Fibroblast of gingiva (primary cell): ENCODE measurements around the gene UBQLN4.

Experiments
- DNase-seq: peaks from one replicate; pipeline ENCODE4 v3.0.0-alpha.2; 2011; ENCODE audit warnings: low read depth

Gene UBQLN4

DNA sequence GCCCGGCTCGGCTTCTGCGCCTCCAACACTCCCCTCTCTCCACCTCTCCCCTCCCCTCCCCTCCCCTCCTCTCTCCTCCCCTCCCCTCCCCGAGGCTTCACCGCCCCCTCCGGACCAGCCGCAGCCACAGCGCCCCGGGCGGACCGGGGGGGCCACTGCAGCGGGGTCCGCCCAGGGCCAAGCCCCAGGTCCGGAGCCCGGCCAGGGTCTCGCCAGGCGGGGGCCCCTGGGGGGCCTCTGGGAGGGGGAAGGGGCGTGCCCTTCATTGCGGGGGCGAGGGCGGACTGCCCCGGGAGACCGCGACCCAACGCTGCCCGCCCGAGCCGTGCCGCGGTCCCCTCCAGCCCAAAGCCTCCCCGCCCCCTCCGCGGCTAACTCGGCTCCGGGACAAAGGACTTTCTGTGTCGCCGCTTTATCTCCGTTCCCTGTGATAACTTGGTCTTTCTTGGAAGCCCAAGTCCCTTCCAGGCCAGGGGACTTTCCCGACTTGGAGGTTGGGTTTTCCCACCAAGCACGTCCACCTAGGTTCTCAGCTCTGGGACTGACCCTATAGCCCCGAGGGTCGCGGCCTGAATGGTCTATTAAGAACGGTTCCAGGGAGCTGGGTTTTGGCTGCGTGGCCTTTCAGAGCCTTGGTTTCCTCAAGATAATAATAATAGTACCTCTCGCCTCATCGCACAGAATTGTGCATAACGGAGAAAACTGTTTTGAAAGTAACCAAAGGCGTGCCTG is at the start of gene UBQLN4:
TSS of gene UBQLN4 (minus strand) at position 31 of the 732 bp plus-strand sequence. CDS start 97 bp downstream, outside the sequence.
- DNase-seq: peak; percentile 87

DNA sequence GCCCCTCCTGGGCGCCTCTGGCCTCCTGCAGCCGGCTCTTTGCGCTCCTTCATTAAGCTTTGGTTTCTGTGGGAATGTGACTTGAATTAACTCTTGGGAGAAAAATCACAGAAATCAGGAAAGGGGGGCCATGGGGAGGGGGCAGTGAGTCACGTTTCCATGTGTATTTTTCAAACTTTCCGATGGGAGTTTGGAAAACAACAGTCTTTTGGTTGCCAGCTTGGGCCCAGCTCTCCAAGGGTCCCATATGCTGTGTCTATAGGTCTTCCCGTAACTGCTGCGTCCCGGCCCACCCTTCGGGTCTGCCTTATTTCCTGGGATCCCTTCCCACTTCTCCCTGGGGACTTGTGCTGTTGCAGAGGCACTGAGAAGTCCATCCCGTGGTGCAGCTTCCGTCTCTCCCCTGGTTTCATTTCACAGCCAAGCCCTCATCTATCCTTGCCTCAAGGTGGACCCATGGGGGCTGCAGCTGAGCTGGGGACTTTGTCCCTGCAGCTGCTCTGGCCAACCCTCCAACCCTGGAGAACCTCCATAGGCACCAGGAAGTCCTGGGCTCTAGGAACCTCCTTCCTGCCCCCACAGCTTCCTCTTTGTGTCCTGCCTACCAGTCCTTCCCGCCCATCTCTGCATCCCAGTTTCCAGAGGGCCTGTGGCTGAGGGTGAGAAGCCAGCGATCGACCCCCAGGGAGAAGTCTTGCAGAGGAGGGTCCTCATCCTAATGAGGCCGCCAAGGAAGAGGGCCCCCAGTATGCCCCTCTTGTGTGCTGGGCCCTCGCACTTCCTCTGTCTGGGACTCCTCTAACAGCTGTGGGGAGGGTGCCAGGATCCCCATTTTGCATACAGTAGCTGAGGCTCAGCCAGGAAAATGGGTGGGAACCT is 49.3 kb upstream of the UBQLN4 start:
- peak; percentile 73 for DNase-seq

DNA sequence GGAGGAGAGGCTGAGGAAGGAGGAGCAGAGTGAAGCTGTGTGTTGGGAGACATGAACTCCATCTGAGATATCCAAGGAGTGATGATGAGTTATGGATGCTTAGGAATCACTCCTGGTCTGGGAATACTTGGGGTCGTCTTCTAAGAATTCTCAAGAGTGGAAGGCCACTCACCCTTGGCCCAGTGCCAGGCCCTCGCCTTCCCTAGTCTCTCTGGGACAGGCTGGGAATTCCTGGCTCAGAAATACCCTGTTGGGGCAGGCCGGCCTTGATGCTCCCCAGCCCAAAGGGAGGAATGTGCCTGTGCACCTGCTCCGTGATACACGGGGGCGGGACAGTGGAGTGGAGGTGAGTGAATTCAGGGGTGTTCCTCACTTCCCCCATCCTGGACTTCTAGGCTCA is 48.3 kb upstream of the UBQLN4 start:
- DNase-seq: no peak

DNA sequence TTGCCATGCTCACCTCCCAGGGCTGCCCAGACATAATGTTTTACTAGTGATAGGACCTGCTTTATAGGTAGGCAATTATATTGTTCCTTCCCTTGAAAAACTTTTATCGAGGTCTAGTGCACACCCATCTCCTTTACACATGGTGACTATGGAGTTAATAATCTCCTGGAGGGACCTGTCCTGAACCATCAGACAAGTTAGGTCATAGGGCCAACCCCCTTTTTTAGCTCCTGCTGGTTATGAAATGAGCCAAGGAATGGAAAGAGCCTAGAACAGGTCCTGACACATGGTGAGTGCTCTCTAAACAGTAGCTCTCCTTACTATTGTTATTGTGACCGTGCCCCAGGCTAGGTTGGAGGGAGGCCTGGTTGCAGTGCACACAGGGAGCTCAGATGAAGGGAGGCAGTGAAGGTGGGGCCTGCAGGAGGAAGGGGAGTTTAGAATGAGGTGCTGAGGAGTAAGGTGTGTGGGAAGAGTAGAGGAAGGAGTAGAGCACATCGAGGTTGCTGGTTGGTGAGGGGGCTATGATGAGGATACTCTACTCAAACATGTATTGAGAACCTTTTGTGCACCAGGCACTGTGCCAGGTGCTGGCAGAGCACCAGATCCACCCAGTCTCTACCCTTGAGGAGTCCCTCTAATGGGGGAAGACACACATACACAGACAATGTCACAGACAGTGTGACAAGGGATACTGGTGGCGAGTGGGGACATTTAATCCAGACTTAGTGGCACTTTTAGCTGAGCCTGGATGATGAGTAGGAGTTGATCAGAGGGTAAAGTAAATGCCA is 46.8 kb upstream of the UBQLN4 start:
- DNase-seq: no peak

DNA sequence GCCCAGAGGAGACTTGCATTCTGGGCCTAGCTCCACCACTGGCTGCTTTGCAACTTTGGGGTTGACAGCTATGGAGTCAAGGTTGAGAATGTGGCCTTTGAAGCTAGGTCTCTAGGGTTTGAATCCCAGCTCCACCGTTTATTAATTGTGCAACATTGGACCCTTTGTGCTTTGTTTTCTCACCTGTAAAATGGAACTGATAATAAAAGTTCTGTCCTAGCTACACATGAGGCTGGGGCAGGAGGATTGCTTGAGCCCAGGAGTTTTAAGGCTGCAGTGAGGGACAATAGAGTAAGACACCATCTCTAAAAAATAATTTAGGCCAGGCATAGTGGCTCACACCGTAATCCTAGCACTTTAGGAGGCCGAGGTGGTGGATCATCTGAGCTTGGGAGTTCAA is 45.7 kb upstream of the UBQLN4 start:
- DNase-seq: no peak

DNA sequence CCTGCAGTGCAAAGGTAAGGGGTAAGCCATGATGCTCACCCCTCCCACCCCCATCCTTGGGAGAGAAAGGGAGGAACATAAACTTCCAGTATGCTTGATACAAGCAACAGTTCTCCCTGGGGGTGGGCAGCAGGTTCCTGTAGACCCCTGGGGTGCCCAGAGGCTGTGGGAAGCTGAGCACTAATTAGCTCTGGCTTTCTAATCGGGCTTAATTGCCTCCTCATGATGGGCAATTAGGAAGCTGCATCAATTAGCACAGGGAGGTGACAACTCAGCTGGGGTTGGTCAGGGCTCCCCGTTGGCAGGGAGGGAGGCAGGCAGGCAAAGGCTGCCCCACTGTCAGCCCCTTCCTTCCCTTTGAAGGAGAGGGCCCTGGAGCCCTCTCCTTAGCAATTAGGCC is 45.2 kb upstream of the UBQLN4 start:
- DNase-seq: no peak

DNA sequence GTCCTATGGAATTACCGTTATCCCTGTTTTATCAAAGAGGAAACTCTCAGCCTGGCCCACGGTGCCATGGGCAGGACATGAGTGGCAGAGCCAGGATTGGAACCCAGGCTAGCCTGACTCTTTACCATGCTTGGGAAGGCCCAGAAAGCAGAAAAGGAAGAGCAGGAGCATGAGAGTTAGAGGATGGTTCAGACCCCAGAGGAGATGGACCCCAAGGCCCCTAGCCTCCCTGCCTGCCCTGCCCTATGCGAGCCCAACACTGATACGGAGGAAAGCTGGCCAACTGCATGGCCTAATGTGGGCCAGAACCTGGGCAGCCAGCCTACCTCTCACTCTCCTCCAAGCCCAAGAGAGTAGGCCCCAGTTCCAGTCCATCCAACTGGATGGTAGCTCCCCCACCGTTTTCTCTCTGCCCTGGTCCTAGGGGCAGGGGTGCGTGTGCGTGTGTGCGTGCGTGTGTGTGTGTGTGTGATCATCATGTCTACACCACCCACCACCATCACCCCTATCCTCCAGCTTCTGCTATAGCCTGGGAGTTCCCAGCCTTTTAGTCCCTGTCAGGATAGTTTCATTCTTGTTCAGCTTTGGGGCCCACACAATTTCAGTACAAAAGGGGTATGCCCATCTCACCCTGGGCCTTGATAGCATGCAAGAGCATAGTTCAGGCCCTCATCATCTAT is 44.0 kb upstream of the UBQLN4 start:
- DNase-seq: no peak

DNA sequence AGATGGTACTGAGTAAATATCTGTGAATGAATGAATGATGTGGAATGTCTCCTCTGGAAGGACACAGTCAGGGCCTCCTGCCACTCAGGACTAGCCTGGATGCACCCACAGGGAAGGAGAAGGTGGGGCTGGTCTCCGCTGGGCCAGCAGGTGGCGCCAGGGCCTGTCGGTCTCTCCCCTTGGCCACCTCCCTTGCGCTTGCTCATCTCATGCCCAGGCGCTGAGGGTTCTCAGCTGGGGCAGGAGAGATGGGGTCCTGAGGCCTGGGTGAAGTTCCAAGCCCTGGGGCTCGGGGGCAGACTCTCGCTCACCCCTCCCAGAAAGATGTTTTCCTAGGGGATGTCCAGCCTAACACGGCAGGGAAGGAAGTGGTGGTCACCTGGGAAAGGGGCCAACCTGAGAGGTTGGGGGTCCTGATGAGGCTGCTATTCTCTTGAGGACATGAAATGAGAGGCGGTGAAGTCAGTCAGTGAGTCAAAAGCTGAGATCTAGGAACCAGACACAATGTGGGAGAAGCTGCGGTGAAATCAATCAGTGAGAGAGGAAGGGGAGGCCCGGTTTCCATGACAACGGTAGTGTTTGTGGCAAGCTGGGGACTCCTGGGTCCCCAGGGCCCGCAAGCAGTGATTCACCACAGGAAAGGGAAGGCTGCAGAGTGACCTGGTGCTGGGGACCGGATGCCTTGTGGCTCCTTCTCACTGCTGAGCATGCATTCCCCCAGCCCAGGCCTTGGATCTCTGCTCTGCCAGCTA is 43.2 kb upstream of the UBQLN4 start:
- DNase-seq: peak; percentile 81

DNA sequence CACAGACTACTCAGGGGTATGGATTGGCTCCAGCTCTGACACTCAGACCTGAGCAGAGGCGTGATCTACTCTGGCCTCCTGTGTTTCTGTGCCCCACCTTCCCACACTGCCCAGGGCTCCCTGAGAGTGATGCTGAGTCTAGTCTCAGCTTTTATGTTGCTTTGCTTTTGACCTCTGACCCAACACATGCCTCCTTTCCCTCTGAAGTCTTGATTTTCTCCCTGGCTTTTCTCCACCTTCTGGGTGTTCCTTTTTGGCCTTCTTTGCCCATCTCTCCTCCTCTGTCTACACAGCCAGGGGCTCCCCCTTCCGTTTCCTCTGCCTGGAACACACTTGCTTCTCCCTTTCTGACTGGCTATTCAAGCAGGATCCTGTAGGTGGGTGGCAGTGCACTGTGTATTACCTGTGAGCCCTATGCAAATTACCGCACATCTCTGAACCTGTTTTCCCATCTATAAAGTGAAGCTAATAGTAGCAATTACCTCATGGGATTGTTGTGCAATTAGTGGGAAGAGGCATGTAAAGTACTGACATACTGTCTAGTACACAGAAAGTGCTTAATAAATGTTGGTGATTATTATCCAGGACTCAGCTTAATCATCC is 42.4 kb upstream of the UBQLN4 start:
- no peak for DNase-seq

DNA sequence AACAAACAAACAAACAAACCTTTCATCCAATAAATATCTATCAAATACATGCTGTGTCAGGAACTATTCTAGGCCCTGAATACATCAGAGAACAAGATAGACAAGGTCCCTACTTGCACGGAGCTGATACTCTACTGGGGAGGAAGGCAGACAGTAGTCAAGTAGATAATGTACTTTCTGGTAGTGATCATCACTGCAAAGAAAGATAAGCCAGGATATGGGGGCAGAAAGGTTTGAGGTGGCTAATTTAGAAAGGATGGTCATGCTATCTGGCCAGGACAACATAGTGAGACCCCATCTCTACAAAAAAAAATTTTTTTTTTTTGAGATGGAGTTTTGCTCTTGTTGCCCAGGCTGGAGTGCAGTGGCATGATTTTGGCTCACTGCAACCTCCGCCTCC is 38.0 kb upstream of the UBQLN4 start:
- no peak for DNase-seq

DNA sequence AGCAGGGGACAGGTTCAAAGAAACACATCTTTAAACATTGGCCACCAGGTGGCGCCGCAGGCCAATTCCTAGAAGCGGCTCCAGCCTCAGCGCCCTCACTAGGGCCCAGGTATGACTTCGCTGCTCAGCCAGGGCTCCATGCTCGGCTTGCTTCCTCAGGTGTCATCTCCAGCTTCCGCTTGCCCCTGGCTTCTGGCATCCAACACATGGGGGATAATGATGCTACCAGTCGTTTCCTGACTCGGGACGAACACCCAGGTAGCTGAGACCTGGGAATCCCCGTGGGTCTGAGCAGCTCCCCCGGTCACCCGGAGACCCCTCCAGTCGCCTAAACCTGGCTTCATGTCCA is 37.2 kb upstream of the UBQLN4 start:
- DNase-seq: peak; percentile 63

DNA sequence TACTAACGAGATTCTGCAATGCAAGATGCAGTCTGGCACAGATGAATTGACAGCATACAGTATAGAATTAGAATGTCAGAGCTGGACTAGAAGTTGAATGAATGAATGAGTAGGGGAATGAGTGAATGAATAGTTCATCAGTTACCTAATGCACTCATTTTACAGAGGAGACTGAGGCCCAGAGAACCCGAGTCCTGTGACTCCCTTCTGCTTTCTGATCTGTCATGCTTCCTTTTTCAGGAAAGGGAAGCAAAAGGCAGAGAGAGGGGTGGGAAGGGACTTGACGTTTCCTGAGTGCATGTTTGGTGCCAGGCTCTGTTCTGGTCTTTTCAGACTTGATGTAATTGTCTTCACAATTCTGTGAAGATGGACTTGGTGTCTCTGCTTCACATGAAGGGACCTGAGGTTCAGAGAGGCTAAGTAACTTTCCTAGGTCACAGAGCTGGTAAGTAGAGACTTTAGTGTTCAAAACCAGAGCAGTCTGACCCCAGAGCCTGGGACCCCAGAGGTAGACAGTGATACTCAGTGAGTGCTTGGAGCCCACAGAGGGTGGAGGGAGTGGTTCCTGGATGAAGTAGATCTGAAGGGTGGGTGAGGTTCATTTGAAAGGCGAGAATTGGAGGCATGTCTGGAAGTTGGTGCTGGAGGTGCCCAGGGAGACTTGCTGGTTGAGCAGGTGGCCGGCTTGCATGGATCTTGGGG is 36.7 kb upstream of the UBQLN4 start:
- no peak for DNase-seq

DNA sequence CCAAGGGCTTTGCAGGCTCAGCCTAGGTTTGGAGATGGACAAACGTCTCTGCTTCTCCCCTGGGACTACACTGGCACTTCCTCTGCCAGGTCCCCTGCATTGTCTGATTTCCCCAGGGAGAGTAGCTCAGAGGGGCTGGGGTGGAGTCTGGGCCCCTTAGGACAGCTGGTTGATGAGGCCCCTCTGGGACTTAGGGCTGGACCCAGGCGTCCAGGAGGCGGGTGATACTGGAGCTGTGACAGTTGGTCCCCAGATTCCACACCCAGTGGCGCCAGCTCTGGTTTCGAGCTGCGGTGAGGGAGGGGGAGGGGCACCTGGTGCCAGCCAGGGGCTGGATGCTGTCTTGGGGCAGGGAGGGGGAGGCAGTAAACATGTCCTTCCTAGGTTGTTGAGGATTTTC is 36.1 kb upstream of the UBQLN4 start:
- DNase-seq: no peak

DNA sequence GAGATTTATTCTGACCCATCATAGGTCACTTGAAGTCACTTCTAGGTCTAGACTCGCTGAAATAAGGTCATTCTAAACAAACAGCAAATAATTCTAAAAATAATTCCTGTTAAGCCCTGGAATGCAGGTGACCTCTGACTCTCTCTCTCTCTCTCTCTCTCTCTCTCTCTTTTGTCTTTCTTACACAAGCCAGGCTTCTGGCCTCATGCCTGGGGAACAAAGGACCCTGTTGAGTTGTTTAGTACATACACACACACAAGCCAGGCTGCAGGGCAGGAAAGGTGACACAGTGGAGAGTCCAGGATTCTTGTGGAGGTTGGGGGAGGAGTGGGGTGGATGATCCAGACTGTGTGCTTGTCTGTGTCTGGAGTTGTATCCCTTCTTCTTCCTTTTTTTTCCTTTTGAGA is 32.7 kb upstream of the UBQLN4 start:
- DNase-seq: peak; percentile 20

DNA sequence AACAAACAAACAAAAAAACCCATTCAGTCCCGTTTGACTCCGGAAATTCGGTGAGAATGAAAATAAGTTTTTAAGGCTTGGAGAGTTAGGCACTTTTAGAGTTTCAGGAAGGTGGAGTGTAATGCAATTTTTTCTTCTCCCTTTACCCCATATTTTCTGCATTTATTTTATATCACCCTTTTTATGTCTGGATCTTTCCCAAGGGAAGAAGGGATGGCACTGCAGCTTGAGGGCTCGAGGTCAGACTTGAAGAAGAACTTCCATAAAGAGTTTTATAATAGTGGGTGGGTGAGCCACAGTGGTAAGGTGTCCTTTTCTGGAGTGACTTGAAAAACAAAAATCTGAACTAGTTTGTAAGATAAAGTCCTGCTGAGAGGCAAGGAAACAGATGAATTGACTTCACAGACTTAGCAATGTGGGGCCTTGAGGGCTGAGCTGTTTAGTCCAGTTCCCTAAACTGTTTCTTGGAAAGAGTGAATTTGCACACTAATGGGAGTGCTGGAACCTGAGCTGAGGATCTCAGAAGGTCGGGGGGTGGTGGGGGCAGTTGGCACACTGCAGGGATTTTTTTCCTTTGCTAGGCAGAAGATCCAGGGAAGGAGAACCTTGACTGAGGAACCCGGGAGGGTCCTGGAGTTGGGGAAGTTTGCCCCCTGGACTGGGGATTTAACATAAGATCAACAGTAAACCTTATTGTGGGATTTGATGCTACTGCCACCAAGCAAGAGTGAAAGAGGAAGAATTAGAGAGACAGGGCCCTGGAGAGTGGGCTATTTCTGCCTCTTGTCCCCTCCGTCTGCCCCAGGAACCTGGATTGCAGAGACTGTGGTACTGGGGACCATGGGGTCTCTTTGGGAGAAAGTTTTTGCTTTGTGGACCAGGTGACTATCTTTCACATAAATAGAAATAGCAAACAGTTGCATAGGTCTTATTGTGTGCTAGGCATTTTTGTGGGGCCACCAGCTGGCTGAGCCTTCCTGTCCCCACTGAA is 30.5 kb upstream of the UBQLN4 start:
- DNase-seq: no peak

DNA sequence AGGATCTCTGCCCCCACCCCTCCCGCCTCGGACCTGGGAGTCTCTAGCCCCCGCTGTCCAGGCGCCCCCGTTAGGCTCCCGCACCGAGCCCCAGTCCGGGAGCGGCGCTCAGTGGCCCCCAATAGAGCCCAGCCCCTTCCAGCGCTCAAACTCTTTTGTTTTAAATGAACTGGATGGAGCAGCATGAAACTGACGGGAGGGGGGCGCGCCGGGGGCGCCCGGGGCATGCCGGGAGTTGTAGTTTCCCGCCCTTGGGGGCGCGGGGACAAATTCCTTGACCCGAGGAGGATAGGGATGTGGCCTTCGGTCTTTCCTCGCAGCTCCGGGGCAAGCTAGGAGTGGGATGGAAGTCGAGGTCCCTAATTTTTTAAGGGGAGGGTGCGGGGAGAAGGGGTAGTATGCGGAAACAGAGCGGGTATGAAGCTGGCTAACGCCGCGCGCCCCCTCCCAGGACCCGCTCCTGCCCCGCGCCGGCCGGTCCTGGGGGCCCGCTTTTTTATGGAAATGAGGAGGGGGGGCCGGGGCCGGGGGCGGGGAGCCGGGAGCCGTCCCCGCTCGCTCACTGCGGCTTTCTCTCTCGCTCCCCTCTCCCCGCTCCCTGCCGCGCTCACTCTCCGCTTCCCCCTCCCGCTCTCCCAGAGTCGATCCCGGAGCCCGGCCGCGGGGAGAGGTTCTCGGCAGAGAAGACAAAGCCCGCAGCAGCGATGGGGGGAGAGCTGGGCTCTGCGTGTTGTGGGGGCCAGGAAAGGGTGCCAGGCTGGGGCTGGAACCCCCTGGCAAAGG is 28.9 kb upstream of the UBQLN4 start, which contains the start of gene MEX3A:
TSS of gene MEX3A (minus strand) at position 157 of the 783 bp plus-strand sequence. CDS start 467 bp downstream, outside the sequence.
- peak; percentile 44 for DNase-seq

DNA sequence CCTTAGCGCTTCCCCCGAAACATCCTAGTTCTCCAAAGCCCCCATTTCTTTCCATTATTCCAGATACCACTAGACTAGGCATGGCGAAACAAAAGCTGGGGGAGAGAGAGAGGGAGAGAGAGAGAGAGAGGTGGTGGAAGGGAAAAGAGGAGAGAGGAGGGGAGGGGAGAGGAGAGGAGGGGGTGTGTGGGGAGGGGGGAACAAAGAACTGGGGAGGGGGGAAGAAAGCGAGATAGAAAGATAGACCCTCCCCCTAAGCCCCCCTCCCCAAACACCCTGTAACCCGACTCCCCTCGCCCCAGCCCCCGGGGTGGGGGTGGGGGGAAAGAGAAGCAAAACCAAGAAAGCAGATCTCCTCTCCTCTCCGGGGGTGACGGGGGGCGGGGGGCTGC is 28.3 kb upstream of the UBQLN4 start:
- DNase-seq: no peak
